IMR-90 (cell line): Measurements from ENCODE around the gene PAIP1. TPM values are rescaled to one million over a fixed set of nuclear protein-coding genes. Genes with fewer than 3 reads are reported as not detected.

Source experiments
- ATAC-seq: fragments of 200-7000 bp; cut with Tn5 transposase; 2 replicates; pipeline ENCODE4 v1.9.1; 2020; ENCODE audit warnings: low read depth, mild to moderate bottlenecking, moderate library complexity
- BruUV-seq: library from RNA; stranded (reverse); fragments of 400-500 nt; replicated peaks from 2 replicates; lab custom pipeline; 2021; lab: Mats Ljungman, UMichigan
- CTCF ChIA-PET: fragments of 300-600 bp; formaldehyde crosslinking; extraction: SDS; loops from one replicate; lab custom pipeline; 2021; ENCODE audit warnings: antibody characterized with exemption; lab: Yijun Ruan, JAX
- POLR2A ChIA-PET: fragments of 300-600 bp; sonication (Branson Sonifier 250); formaldehyde crosslinking; loops from one replicate; lab custom pipeline; 2022; ENCODE audit warnings: antibody characterized with exemption; ENCODE audit not compliant: unreplicated experiment; lab: Charles Lee
- DNase-seq: peaks from one replicate; pipeline ENCODE4 v3.0.0; 2013
- H2AFZ ChIP-seq: replicated peaks from 2 replicates; pipeline ENCODE3; 2013; ENCODE audit warnings: low read length, mild to moderate bottlenecking; ENCODE audit not compliant: poor library complexity
- H2AK5ac ChIP-seq: 2 replicates; pipeline ENCODE4 v1.6.1; 2013; ENCODE audit warnings: low read depth, low read length, inconsistent platforms
- H2AK9ac ChIP-seq: replicated peaks from 2 replicates; pipeline ENCODE3; 2013; ENCODE audit warnings: mild to moderate bottlenecking, low read depth, low read length, moderate library complexity; ENCODE audit not compliant: poor library complexity
- H2BK120ac ChIP-seq: 2 replicates; pipeline ENCODE4 v1.6.1; 2013; ENCODE audit warnings: low read depth, low read length, inconsistent platforms
- H2BK15ac ChIP-seq: 3 replicates; pipeline ENCODE4 v1.6.1; 2013; ENCODE audit warnings: low read depth, low read length, inconsistent platforms
- H2BK20ac ChIP-seq: 2 replicates; pipeline ENCODE4 v1.6.1; 2013; ENCODE audit warnings: low read depth, mild to moderate bottlenecking, inconsistent platforms, low read length, moderate library complexity
- H2BK5ac ChIP-seq: 2 replicates; pipeline ENCODE4 v1.6.1; 2013; ENCODE audit warnings: mild to moderate bottlenecking, low read depth, low read length, inconsistent platforms; ENCODE audit not compliant: poor library complexity, severe bottlenecking
- H3K14ac ChIP-seq: replicated peaks from 2 replicates; pipeline ENCODE4 v1.6.1; 2013; ENCODE audit warnings: low read depth, low read length, inconsistent platforms
- H3K18ac ChIP-seq: 2 replicates; pipeline ENCODE4 v1.6.1; 2013; ENCODE audit warnings: low read depth, low read length, control low read depth
- H3K23ac ChIP-seq: 2 replicates; pipeline ENCODE4 v1.6.1; 2013; ENCODE audit warnings: low read depth, low read length, inconsistent platforms
- H3K27ac ChIP-seq: 2 replicates; pipeline ENCODE4 v1.5.1; 2013; ENCODE audit warnings: mild to moderate bottlenecking, control low read depth, low read length; ENCODE audit not compliant: insufficient read depth
- H3K27me3 ChIP-seq: 2 replicates; pipeline ENCODE4 v1.6.1; 2013; ENCODE audit warnings: low read length; ENCODE audit not compliant: control insufficient read depth, insufficient read depth
- H3K36me3 ChIP-seq: 2 replicates; pipeline ENCODE4 v1.6.1; 2013; ENCODE audit warnings: low read length, mixed read lengths; ENCODE audit not compliant: control insufficient read depth, insufficient read depth
- H3K4ac ChIP-seq: 2 replicates; pipeline ENCODE4 v1.6.1; 2013; ENCODE audit warnings: low read depth, low read length, inconsistent platforms
- H3K4me1 ChIP-seq: 2 replicates; pipeline ENCODE4 v1.6.1; 2013; ENCODE audit warnings: low read length, mixed read lengths; ENCODE audit not compliant: control insufficient read depth, insufficient read depth
- H3K4me2 ChIP-seq: 2 replicates; pipeline ENCODE4 v1.6.1; 2013; ENCODE audit warnings: low read depth, mild to moderate bottlenecking, control low read depth, low read length, moderate library complexity
- H3K4me3 ChIP-seq: 2 replicates; pipeline ENCODE4 v1.5.1; 2013; ENCODE audit warnings: low read depth, mild to moderate bottlenecking, control low read depth, low read length, moderate library complexity; ENCODE audit not compliant: insufficient read depth
- H3K56ac ChIP-seq: 2 replicates; pipeline ENCODE4 v1.6.1; 2013; ENCODE audit warnings: low read length, inconsistent platforms; ENCODE audit not compliant: insufficient read depth; ENCODE audit errors: extremely low read depth
- H3K79me1 ChIP-seq, 2 experiments: 2 replicates each; pipeline ENCODE4 v1.6.1; 2013; ENCODE audit warnings: low read length in 2 of 2, inconsistent platforms in 1 of 2, low read depth in 1 of 2
- H3K9ac ChIP-seq: 2 replicates; pipeline ENCODE4 v1.6.1; 2013; ENCODE audit warnings: low read depth, low read length, control low read depth
- H3K9me1 ChIP-seq: 2 replicates; pipeline ENCODE4 v1.6.1; 2013; ENCODE audit warnings: low read length, inconsistent platforms; ENCODE audit not compliant: insufficient read depth
- H3K9me3 ChIP-seq: 2 replicates; pipeline ENCODE4 v1.6.1; 2013; ENCODE audit warnings: low read length; ENCODE audit not compliant: control insufficient read depth, insufficient read depth
- H4K20me1 ChIP-seq: 2 replicates; pipeline ENCODE4 v1.6.1; 2013; ENCODE audit warnings: low read length, inconsistent platforms; ENCODE audit not compliant: insufficient read depth
- H4K5ac ChIP-seq: 2 replicates; pipeline ENCODE4 v1.6.1; 2013; ENCODE audit warnings: mild to moderate bottlenecking, low read depth, low read length, control low read depth
- H4K8ac ChIP-seq, 2 experiments: 2 replicates each; pipeline ENCODE4 v1.6.1; 2013; ENCODE audit warnings: low read depth in 2 of 2, low read length in 2 of 2, control low read depth in 1 of 2, inconsistent platforms in 1 of 2
- H4K91ac ChIP-seq: 2 replicates; pipeline ENCODE4 v1.6.1; 2013; ENCODE audit warnings: low read depth, low read length, inconsistent platforms; ENCODE audit not compliant: insufficient read depth
- CHD1 ChIP-seq: IDR thresholded peaks from 2 replicates; pipeline ENCODE4 v1.6.1; 2012; ENCODE audit warnings: low read depth, low read length, improper control_type of control experiment
- MXI1 ChIP-seq: IDR thresholded peaks from 2 replicates; pipeline ENCODE4 v1.6.1; 2012; ENCODE audit warnings: low read depth, mild to moderate bottlenecking, low read length, moderate library complexity, borderline replicate concordance
- NFE2L2 ChIP-seq: fragments of 150-350 bp; IDR thresholded peaks from 2 replicates; pipeline ENCODE4 v1.6.1; 2016; ENCODE audit warnings: low read depth, mild to moderate bottlenecking, low read length
- WGBS, 2 experiments: methylation state at CpG; one replicate each; pipeline versions ENCODE4 v1.1.5 to v1.1.7; 2013; ENCODE audit warnings: missing lambda C conversion rate in 2 of 2; ENCODE audit not compliant: insufficient read length in 1 of 2; ENCODE audit errors: extremely low coverage in 2 of 2; 5-methylcytosine and 5-hydroxymethylcytosine counted together
- dilution Hi-C: fragments of 300-500 bp; cut with HindIII; formaldehyde crosslinking; loops from one replicate; pipeline ENCODE4 v1.14.3; 2018; ENCODE audit warnings: low sequenced_read_pairs; ENCODE audit not compliant: unreplicated experiment
- in situ Hi-C: fragments of 300-500 bp; cut with MboI; formaldehyde crosslinking; loops from 3 replicates; pipeline ENCODE4 v1.14.3; 2019; ENCODE audit warnings: low sequenced_read_pairs, inconsistent platforms, mixed read lengths
- intact Hi-C: fragments of 100-400 bp; cut with micrococcal nuclease; formaldehyde crosslinking; loops from 2 replicates; pipeline ENCODE4 v1.10.0; 2022
- polyA plus RNA-seq, 3 experiments: library from polyadenylated mRNA; depleted of rRNA; stranded (reverse); fragments of >200 nt; gene quantifications; 2 replicates each; pipeline ENCODE4 v1.2.3, GENCODE V29; 2012; ENCODE audit warnings: low replicate concordance in 1 of 3
- total RNA-seq: library from RNA; depleted of rRNA; stranded (reverse); fragments of >200 nt; gene quantifications from 2 replicates; pipeline ENCODE4 v1.2.3, GENCODE V29; 2012
- TF ChIP-seq, protein P1 (sequence below): fragments of 150-350 bp; IDR thresholded peaks from 2 replicates; pipeline ENCODE4 v1.6.1; 2016; ENCODE audit warnings: low read depth, mild to moderate bottlenecking, low read length, moderate library complexity, borderline replicate concordance
- TF ChIP-seq, protein P2 (sequence below): conservative IDR thresholded peaks from 2 replicates; pipeline ENCODE4 v1.5.1; 2012; ENCODE audit warnings: mild to moderate bottlenecking, low read depth, low read length, improper control_type of control experiment

PAIP1 gene
- total and polyA plus RNA-seq, 2 of the 4 experiments (the other 2 are of a cell fraction) = 59.1 to 123 TPM

DNA sequence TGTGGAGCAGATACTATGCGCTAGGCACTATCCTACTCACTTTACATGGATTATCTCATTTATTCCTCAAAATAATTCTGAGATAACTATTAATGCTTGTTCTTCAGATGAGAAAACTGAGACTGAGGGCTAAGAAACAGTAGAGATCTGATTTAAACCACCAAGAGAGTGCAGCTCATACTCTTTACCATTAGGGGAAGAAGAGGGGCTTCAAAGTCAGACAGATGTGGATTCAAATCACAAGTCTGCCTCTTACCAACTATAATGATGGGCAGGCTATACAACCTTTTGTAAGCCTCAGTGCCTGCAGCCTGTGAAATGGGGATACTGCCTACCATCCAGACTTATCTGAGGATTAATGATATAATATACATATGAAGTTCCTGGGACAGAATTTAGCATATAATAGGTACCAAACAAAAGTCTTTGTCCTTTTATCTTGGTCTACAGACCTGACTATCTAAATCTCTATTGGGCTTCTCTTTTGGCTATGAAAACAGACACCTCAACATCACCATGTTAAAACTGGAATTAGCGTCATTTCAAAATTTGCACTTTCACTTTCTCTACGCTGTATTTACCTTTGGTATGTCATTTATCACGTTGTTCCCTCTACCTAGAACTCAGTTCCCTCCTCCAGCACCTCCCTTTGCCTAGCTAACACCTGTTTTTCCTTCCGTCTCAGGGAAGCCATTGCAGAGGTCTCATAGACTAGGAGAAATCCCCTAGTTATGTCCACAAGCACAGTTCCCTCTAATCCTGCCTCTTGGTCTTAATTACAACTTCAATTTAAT is 59.4 kb downstream of the PAIP1 start:
- no peak for TF ChIP-seq CHD1
- no peak for TF ChIP-seq NFE2L2
- TF ChIP-seq MXI1 = no peak
- TF ChIP-seq, protein P1, sequence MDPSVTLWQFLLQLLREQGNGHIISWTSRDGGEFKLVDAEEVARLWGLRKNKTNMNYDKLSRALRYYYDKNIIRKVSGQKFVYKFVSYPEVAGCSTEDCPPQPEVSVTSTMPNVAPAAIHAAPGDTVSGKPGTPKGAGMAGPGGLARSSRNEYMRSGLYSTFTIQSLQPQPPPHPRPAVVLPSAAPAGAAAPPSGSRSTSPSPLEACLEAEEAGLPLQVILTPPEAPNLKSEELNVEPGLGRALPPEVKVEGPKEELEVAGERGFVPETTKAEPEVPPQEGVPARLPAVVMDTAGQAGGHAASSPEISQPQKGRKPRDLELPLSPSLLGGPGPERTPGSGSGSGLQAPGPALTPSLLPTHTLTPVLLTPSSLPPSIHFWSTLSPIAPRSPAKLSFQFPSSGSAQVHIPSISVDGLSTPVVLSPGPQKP = no peak
- TF ChIP-seq, protein P2, sequence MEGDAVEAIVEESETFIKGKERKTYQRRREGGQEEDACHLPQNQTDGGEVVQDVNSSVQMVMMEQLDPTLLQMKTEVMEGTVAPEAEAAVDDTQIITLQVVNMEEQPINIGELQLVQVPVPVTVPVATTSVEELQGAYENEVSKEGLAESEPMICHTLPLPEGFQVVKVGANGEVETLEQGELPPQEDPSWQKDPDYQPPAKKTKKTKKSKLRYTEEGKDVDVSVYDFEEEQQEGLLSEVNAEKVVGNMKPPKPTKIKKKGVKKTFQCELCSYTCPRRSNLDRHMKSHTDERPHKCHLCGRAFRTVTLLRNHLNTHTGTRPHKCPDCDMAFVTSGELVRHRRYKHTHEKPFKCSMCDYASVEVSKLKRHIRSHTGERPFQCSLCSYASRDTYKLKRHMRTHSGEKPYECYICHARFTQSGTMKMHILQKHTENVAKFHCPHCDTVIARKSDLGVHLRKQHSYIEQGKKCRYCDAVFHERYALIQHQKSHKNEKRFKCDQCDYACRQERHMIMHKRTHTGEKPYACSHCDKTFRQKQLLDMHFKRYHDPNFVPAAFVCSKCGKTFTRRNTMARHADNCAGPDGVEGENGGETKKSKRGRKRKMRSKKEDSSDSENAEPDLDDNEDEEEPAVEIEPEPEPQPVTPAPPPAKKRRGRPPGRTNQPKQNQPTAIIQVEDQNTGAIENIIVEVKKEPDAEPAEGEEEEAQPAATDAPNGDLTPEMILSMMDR = no peak
- Histone ChIP-seq H3K18ac (no peak overlapping the region), H3K9ac (no peak overlapping the region), H2BK120ac (no peak overlapping the region), H3K79me1 (no peaks in the 10 kb centered on the region; a peak in 1 of 4 replicates), H2BK5ac (no peak overlapping the region), H3K23ac (no peak overlapping the region), H3K4ac (no peak overlapping the region), H3K9me1 (no peaks in the 10 kb centered on the region; the same call in 1 of the 2 replicates), H3K36me3 (no peaks in the 10 kb centered on the region), H4K8ac (no peak overlapping the region), H3K4me1 (no peaks in the 10 kb centered on the region), H3K27me3 (no peaks in the 10 kb centered on the region), H3K9me3 (no peaks in the 10 kb centered on the region), H3K56ac (no peak overlapping the region), H3K4me3 (no peak overlapping the region), H2AK9ac (no peak overlapping the region), H4K5ac (no peak overlapping the region), H2BK15ac (no peak overlapping the region), H4K20me1 (no peaks in the 10 kb centered on the region), H2AK5ac (no peak overlapping the region), H3K4me2 (no peak overlapping the region), H3K14ac (no peak overlapping the region), H3K27ac (no peak overlapping the region), H2BK20ac (no peak overlapping the region), H4K91ac (no peak overlapping the region), H2AFZ (no peak overlapping the region)
- dilution Hi-C loops = no loop called here
- 88% methylated on average over 4 of the region's 5 CpGs; no CpG with 5 or more reads in 1 of the 2 experiments for WGBS, 2 experiments
- in situ Hi-C loops = loop anchor here (25.0 kb wide), 1 partner anchor 585 kb away; no protein-coding TSS in a partner anchor
- POLR2A ChIA-PET = no interaction called here
- ATAC-seq = no peak
- intact Hi-C loops = no loop called here
- CTCF ChIA-PET = no interaction called here
- DNase-seq = no peak
- no TSS peak for BruUV-seq
